Right lobe of liver (tissue), 4 donors: ENCODE results near the gene EHD1.

Experiments
- CTCF ChIP-seq, 4 donors: fragments of 200-600 bp in 3 of 4; fragments of 450-650 bp in 1 of 4; IDR thresholded peaks; one replicate each; pipeline versions ENCODE4 v1.5.1 to v1.8.0; 2016 to 2022; ENCODE audit warnings: antibody characterized with exemption in 4 of 4, mild to moderate bottlenecking in 2 of 4
- POLR2A ChIP-seq: fragments of 450-650 bp; IDR thresholded peaks from one replicate; pipeline ENCODE4 v1.6.1; 2017; ENCODE audit warnings: antibody characterized with exemption, mild to moderate bottlenecking
- donor health status: DM: no; HTN: no; CAD: no.
- donor health status: DM: no; HTN: no; CAD: no.
- donor health status: DM: no; HTN: yes; CAD: no.

DNA sequence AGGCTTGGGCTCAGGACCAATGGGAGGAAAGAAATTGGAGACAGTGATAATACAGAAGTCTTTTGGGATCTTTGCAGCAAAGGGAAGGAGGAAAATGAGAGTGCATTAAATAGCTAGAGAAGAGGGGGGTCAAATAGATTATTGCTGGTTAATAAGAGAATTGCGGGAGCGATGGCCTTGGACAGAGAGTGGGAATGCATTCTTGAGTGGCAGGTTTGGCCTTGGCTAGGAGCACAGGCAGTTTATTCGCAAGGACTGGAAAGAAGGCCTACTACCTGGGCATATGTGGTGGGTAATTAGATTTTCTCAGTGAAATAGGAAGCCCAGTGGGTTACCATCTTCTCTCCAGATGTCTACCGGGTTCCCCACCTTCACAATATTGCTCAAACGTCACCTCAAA lies 64.6 kb downstream of the EHD1 start:
- TF ChIP-seq CTCF (IDR thresholded peaks at IDR 0.05) (no peak), POLR2A (no peak)
